GM19438 (cell line): Measurements from ENCODE around the gene CEP41.

ENCODE experiments used
- ATAC-seq: cut with Tn5 transposase; IDR thresholded peaks from one replicate; pipeline ENCODE4 v1.9.1; 2021; ENCODE audit warnings: low read depth; ENCODE audit not compliant: unreplicated experiment

Gene CEP41, protein sequence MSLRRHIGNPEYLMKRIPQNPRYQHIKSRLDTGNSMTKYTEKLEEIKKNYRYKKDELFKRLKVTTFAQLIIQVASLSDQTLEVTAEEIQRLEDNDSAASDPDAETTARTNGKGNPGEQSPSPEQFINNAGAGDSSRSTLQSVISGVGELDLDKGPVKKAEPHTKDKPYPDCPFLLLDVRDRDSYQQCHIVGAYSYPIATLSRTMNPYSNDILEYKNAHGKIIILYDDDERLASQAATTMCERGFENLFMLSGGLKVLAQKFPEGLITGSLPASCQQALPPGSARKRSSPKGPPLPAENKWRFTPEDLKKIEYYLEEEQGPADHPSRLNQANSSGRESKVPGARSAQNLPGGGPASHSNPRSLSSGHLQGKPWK

DNA sequence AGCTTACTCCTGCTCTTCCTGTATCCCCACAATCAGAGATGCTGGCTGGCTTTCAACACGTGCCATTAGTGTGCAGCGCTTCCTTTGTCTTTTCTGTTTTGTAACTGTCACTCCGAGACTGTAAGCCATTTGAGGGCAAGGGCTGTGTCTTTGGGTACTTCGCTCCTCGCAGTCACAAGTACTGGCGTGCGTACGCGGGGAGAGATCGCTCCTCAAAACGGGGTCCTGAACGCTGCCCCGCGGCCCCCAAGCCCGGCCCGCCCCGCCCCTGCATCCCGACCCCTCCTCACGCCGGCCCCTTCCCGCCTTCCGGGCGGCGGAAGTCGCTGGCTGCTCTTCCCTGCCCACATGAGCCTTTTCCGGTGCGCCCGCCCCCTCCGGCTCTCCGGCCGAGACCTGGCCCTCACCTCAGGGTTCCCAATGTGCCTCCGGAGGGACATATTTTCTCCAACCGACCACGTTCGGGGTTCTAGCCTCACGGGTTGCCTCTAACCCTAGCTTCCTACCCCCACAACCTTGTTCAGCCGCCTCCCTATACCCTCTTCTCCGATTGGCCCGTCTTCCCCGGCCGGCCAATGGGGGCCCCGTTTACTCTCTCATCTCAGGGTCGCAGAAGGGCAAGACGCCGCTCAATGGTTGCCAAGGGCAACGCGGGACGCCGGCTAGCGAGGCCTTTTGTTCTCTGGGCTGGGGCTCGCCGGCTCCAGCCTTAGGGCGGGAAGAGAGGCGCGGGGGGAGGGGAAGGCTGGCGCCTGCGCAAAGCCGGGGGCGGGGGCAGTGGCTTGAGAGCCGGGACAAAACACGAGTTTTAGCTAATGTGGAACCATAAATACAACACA lies at the start of gene CEP41:
Gene CEP41 (minus strand): TSS at position 490 of the 839 bp plus-strand sequence. CDS start 50 bp downstream, at position 440.
- peak; percentile 98 for ATAC-seq

DNA sequence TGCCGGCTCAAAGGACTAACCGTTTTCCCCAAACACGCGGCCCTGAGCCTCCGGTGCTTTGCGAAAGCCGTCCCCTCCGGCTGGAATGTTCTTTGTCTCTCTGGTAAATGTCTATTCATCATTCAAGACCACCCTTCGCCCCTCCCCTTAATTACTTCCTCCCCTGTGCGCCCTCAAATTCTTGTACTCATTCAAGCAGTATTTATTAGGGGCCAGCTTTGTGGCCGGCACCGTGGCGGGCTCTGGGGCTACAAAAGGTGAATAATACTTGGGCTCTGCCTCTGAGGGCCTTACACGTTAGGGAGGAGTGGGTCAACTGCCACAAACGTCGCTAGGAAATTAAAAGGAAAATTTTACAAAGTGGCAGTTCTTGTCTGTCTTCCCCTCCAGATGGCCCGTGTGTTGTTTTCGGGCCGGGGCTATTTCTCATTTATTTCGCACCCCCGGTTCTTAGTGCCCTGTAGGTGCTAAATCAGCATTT lies 49.5 kb upstream of the CEP41 start:
- no peak for ATAC-seq

DNA sequence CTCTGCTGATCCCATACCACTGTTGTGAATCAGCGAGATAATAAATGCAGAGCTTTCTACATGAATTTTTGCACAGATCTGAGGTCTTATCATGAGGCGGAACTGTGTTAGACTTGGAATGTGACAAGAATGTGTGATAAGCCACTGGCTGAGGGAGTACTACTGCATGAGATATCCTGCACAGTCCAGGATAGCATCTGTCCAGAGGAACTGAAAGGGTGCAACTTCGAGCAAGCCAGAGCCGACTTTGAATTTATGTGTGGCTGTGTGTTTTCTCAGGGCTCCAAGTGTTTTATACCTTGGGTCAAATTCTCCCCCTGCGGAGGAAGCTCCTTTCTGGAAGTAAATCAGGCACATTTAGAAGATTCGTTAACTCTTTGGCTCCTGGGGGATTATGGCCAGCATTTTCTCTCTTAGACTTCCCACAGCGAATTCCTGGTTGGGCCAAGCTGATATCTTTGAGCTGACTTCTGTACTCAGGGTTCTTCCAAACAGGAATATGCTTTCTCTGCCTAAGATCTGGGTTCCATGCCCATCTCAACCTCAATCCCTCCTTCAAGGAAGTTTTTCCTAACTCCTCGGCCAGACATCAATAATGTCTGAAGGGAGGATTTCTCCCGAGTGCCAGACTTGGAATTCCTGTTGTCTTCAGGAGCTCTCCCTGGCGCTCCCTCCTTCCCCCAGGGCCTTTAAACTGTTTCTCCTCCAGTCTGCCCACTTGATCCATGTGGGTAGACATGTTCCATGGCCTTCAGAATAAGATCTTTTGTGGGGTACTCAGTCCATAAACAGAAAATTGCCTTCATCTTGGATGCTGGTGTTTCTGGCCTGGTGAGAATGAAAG lies 48.5 kb upstream of the CEP41 start:
- ATAC-seq: no peak

DNA sequence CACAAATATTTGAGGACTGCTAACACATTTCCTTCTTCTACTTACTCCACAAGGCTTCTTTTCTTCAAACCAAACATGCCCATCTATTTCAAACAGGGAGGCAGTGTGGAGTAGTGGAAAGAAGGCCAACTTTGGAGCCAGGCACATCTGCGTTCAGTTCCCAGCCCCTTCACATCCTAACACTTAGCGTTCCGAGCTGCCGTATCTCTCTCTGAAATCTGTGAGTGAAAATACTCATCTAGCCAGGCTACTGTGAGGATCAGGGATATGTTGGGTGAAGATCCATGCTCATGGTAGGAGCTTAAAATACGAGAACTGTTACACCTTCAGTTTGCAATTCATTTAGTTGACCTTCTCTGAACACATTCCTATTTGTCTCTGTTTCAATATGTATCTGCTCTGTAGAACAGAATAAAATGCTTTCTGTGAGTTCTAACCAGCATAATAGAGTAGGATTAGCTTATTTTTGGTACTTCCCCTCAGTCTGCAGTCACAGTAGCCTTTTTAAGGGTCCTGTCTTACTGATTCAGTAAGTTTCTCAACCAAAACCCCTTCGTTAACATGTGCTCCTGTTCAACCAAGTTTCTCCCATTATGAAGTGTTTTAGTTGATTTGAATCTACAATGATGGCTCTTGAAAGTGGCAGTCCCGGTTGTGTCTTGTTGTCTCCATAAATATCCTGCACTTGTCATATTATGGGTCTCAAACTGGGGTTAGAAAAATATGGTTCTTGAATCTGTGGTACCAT lies 47.8 kb upstream of the CEP41 start:
- ATAC-seq: no peak

DNA sequence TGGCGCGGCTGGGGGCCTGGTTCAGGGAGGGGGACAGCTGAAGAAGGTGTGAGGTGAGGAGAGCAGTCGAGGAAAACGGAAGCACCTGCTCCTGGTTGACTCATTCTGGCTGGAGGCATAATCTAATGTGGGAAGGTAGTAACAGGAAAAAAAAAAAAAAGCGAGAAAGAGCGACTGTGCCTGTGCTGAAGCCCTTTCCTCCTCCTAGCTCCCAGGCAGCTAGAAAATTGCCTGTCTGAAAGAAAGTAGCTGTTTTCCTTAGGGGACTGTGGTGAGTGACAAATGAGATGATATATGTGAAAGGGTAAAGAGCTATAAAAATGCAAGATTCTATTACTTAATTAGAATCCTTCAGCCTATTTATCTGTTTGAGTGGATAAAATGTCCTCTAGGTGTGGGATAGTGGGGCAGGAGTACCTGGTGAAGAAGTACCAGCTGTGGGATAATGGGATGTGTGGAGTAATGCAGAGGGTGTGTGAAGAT lies 46.2 kb upstream of the CEP41 start:
- no peak for ATAC-seq

DNA sequence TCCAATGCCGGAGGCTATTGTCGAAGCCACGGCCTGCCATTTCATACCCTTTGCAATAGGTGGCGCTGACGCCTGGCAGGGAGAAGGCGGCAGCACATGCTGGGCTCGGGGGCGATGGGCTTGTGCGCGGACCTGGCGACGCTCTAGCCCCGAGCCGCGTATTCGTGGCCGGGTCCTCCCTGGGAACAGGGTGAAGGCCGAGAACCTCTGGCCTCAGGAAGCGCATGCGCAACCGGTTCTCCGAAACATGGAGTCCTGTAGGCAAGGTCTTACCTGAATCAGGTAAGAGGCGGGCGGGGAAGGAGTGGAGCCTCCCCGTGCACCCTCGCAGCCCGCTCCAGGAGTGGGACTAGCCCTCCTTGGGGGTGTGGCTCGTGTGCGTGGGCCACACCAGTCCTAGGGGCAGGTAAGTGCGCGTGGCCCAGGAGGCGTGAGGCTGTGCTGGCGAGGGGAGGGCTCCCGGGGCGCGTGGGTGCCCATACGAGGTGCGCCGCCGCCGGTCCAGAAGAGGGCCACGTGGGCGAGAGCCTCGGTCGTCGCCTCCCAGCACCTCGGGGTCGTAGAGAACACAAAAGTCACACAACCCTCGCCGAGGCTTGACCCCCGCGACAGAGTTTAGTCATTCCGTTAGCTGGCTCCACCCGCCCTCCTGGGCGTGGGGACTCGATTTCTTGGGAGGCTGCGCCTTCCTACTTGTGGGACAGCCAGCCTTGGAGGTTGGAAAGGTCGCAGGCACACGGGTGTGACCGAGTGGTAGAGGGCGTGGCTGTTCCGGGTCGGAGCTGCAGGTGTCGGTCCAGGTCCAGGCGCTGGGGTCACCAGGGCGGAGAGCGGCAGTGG lies 45.5 kb upstream of the CEP41 start:
- peak; percentile 70 for ATAC-seq

DNA sequence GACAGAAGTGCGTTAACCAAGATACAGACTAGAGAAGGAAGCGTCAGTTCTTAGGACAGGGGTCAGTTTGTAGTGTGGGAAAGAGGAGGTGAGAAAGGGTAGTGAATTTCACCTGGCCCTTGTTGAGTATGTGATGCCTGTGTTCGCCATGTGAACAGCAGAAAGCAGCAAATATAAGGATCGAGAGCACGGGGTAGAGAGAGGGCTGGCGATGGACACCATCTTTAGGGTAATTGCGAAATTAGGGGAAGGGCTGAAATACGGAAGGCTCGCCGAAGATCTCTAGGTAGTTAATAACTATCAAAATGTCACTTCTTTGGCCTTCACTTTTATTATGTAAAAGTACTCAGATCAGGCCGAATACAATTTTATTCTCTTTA lies 44.9 kb upstream of the CEP41 start:
- no peak for ATAC-seq

DNA sequence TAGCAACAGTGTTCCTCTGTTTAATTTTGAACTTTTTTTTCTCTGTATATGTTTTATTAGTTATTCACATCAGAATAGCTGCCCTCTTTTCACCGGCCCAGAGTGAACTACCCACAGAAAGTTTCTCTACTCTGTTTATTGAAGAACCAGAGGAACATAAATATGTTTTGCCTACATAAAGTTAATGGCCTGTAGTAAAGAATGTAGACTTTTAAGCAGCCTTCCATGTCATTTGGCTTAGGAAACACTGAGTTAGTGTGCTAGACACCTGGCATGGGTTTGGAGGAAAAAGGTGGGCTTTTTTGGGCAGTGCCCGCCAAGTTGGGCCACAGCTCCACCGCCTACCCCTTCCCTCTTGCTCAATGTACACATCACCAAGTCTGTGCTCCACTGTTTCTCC lies 42.2 kb upstream of the CEP41 start:
- ATAC-seq: no peak

DNA sequence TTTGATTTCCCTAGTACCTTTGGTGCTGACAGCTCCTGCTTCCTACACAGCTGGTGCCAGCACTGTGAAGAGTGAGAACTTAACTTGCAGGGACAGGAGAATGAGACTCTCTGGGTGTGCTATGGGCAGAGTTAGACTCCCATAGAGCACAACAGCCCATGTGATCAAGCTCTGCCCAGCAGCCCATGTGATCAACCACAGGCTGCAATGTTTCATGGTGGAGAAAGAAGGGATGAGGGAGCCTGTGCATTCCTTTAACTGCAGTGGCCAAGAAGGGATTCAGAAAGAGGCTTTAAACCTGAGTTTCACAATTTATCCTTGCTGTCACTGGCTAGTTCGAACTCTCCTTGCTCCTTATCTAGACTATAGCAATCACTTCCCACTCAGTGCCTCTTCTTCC lies 41.1 kb upstream of the CEP41 start:
- no peak for ATAC-seq

DNA sequence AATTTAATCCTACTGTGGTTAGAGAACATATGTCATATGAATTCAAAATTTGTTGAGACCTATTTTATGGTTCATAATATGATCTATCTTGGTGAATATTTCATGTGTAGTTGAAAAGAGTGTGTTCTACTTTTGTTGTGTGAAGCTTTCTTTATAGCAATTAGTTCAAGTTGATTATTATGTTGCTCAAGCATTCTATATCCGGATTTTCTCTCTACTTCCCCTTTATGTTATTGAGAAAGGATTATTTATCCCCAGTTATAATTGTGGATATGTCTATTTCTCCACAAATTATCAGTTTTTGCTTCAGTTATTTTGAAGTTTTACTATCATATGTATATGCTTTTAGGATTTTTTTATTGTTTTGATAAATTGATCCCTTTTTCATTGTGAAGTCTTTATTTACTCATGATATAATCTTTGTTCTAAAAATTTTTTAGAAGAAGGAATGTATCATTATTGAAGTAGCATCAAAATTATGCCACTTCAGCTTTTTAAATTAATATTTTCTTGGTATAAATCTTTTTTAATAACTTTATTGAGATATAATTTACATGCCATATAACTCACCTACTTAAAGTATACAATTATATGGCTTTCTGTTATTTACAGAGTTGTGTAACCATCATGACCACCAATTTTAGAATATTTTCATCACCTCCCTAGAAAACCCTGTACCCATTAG lies 39.0 kb upstream of the CEP41 start:
- no peak for ATAC-seq

DNA sequence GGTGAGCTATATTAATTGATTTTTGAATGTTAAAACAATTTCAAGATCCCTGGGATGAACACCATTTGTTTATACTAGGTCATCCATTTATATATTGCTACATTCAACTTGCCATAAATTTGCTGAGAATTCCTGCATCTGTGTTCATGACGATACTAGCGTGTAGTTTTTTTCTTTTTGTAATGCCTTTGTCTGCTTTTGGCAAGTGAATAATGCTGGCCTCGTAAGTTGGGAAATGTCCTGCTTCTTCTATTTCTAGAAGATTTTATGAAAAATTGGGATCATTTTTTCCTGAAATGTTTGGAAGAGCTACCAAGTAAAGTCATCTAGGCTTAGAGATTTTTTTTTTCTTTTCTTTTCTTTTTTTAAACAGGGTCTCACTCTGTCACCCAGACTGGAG lies 38.2 kb upstream of the CEP41 start:
- ATAC-seq: no peak

DNA sequence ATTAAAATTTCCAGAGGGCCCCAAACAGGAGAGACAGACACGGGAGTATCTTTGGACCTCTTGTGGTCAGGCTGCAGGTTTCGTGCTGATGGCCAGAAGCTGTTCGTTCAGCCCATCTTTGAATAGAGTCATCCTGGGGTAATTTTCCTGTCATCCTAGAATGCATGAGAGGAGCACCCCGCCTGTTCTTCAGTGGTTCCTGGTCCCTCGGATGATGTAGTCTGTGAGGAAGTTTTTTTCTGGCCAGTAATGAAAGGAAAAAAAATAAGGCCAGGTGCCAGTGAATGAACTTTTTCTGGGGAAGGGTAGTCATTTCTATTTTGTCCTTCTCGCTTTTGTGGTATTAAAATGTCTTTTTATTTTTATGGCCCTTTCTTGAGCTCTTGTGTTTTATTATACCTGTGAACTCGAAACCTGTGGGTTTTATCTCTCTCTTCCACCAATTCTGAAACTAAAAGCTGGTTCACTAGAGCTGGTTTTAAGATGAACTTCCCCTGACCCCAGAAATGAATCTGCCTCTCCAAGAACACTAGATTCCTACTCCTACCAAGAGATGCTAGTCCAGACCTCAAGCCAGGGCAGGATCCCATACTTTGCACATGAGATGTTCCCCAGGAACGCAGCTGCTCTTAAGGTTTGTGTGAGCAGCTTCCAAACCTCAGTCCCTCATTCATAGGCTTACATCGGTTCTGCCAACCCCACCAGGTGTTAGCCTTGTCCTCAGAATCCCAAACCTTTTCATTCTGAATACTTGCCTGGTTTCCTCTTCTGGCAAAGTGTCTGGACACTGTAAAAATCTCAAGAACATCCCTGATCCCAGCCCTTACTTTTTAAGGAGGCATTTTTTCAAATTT lies 35.7 kb upstream of the CEP41 start:
- ATAC-seq: no peak

DNA sequence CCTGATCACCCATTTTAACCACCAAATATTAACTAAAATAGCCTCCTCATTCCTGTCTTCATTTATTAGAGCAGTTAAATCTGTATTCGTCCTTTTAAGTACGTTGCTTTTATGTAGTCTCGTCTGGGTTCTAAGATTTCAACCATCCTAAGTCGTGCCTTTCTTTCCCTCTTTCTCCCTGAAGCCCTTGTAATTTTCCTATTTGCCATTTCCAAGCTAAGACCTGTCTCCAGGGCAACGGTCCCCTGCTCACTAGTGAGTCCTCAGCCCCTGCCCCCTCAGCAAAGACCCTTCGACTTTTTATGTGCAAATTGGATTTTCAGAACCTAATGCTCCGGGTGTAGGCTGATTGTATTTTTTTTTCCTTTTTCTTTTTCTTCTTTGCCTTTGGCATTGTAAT lies 35.0 kb upstream of the CEP41 start:
- ATAC-seq: no peak

DNA sequence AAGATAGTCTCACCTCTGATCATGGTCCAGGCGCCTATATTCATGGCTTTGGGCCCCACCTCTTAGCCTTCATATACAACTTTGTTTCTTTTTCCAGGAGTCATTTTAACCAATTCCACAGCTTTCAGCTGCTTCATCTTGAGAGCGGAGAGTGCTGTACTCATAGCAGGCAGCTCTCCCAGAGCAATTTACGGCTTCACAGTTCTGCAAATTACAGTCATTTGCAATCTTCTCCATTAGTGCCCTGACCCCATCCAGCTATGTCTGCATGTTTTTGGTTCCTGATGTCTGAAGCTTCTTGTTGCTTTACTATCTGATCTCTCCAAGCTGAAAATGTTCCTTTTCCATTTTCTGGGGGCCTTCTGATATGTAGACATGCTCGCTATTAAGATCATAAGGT lies 33.1 kb upstream of the CEP41 start:
- no peak for ATAC-seq

DNA sequence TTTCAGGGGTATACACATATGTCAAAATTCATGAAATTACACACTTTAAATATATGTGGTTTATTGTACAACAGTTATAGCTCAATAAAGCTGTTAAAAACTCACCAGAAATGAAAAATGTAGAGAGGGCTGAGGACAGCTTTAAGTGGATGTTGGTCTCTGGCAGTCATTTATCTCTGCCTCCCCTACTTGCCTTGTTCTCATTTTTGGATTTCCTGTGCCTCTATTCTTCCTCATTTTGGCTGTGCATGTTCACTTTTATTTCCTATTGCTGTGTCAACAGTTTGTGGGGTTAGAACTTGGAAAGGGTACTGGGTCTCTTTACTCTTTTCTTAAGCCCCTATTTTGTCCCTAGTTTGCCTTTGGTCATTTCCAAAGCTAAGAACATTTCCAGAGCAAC lies 32.5 kb upstream of the CEP41 start:
- ATAC-seq: no peak

DNA sequence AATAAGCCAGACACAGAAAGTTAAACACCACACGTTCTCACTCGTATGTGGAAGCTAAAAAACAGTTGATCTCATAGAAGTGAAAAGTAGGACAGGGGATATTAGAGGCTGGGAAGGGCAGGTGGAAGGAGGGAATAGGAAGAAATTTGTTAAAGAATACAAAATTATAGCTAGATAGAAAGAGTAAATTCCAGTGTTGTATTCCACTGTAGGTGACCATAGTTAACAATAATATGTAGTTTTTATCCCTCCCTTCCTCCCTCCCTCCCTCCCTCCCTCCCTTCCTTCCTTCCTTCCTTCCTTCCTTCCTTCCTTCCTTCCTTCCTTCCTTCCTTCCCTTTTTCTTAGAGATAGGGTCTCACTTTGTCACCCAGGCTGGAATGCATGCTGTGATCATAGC lies 31.2 kb upstream of the CEP41 start:
- no peak for ATAC-seq

DNA sequence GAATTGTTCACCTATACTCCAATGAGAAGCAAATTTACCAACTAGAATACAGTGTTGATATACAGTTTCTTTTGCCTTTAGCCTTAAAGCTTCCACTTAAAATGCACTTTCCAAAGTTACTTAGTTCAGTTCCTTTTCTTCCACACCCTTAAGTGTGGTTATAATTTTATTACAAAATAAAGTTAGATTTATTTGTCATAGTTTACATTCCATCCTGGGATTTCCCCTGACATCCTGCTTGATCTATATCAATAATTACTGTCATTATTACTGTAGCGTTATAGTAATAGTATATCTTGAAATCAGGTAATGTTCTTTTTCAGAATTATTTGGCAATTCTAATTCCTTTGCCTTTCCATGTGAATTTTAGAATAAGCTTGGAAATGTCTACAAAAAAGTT lies 27.8 kb upstream of the CEP41 start:
- no peak for ATAC-seq
